GM23338 (cell line): ENCODE data around the gene SNX32. TPM values are rescaled to one million over a fixed set of nuclear protein-coding genes. Genes with fewer than 3 reads are reported as not detected.

Source experiments
- ATAC-seq: fragments of 200-7000 bp; cut with Tn5 transposase; 3 replicates; pipeline ENCODE4 v1.9.1; 2020
- DNase-seq: peaks from one replicate; pipeline ENCODE4 v3.0.0-alpha.2; 2015; ENCODE audit warnings: low spot score
- H2AFZ ChIP-seq: fragments of 200-600 bp; sonication (generic); 2 replicates; pipeline ENCODE4 v1.8.0; 2016; ENCODE audit warnings: antibody characterized with exemption, mild to moderate bottlenecking, moderate library complexity
- H3F3A ChIP-seq: fragments of 200-600 bp; sonication (generic); replicated peaks from 2 replicates; pipeline ENCODE4 v1.8.0; 2017; ENCODE audit warnings: antibody characterized with exemption, mixed run types, low read depth
- H3K27ac ChIP-seq: fragments of 200-600 bp; sonication (generic); 2 replicates; pipeline ENCODE4 v1.6.1; 2016; ENCODE audit warnings: low read depth
- H3K27me3 ChIP-seq: fragments of 200-600 bp; sonication (generic); 2 replicates; pipeline ENCODE4 v1.8.0; 2016; ENCODE audit warnings: mild to moderate bottlenecking, mixed run types, moderate library complexity; ENCODE audit not compliant: insufficient read depth
- H3K36me3 ChIP-seq: fragments of 200-600 bp; sonication (generic); 2 replicates; pipeline ENCODE4 v1.8.0; 2016; ENCODE audit warnings: mild to moderate bottlenecking; ENCODE audit not compliant: insufficient read depth
- H3K4me1 ChIP-seq: fragments of 200-600 bp; sonication (generic); 2 replicates; pipeline ENCODE4 v1.8.0; 2016; ENCODE audit warnings: mild to moderate bottlenecking, moderate library complexity; ENCODE audit not compliant: insufficient read depth
- H3K4me2 ChIP-seq: fragments of 200-600 bp; sonication (generic); 2 replicates; pipeline ENCODE4 v1.7.1; 2017; ENCODE audit warnings: mixed run types
- H3K4me3 ChIP-seq: fragments of 200-600 bp; sonication (generic); 2 replicates; pipeline ENCODE4 v1.6.1; 2016; ENCODE audit warnings: mixed run types
- H3K79me2 ChIP-seq: fragments of 200-600 bp; sonication (generic); replicated peaks from 2 replicates; pipeline ENCODE4 v1.8.0; 2017; ENCODE audit warnings: mild to moderate bottlenecking; ENCODE audit not compliant: insufficient read depth
- H3K9me2 ChIP-seq: fragments of 200-600 bp; sonication (generic); 2 replicates; pipeline ENCODE4 v1.8.0; 2017; ENCODE audit not compliant: insufficient read depth
- H4K20me1 ChIP-seq: fragments of 200-600 bp; sonication (generic); replicated peaks from 2 replicates; pipeline ENCODE4 v1.8.0; 2017; ENCODE audit warnings: mild to moderate bottlenecking; ENCODE audit not compliant: insufficient read depth
- H3K27ac Mint-ChIP-seq: 2 replicates; pipeline ENCODE4 v1.8.0; 2020; ENCODE audit warnings: inconsistent platforms, mild to moderate bottlenecking, moderate library complexity, mixed read lengths
- H3K27me3 Mint-ChIP-seq: 3 replicates; pipeline ENCODE4 v1.8.0; 2022; ENCODE audit warnings: low read depth, mild to moderate bottlenecking, moderate library complexity, mixed read lengths, inconsistent platforms; ENCODE audit not compliant: insufficient read depth, poor library complexity
- H3K36me3 Mint-ChIP-seq: 3 replicates; pipeline ENCODE4 v1.8.0; 2021; ENCODE audit warnings: low read depth, mild to moderate bottlenecking, inconsistent platforms, moderate library complexity, mixed read lengths
- H3K4me1 Mint-ChIP-seq: 3 replicates; pipeline ENCODE4 v1.8.0; 2020; ENCODE audit warnings: mild to moderate bottlenecking, inconsistent platforms, mixed read lengths
- H3K4me3 Mint-ChIP-seq: 3 replicates; pipeline ENCODE4 v1.8.0; 2021; ENCODE audit warnings: moderate library complexity, mild to moderate bottlenecking, inconsistent platforms, mixed read lengths
- H3K9me3 Mint-ChIP-seq: 3 replicates; pipeline ENCODE4 v1.8.0; 2020; ENCODE audit warnings: moderate library complexity, mild to moderate bottlenecking, inconsistent platforms, mixed read lengths
- CREB1 ChIP-seq: fragments of 250-450 bp; sonication (Bioruptor Pico); IDR thresholded peaks from 2 replicates; pipeline ENCODE4 v1.5.0; 2020; ENCODE audit warnings: low read depth, mild to moderate bottlenecking, moderate library complexity
- EZH2 ChIP-seq: fragments of 200-600 bp; sonication (generic); IDR thresholded peaks from one replicate; pipeline ENCODE4 v1.8.0; 2017; ENCODE audit warnings: antibody characterized with exemption, mild to moderate bottlenecking, low read depth; ENCODE audit not compliant: unreplicated experiment
- JUNB ChIP-seq: IDR thresholded peaks from one replicate; pipeline ENCODE4 v1.6.1; 2016; ENCODE audit warnings: antibody characterized with exemption; ENCODE audit not compliant: unreplicated experiment
- NANOG ChIP-seq: IDR thresholded peaks from 2 replicates; pipeline ENCODE4 v1.6.1; 2016; ENCODE audit warnings: antibody characterized with exemption, borderline replicate concordance
- POLR2AphosphoS5 ChIP-seq: IDR thresholded peaks from 2 replicates; pipeline ENCODE4 v1.6.1; 2016; ENCODE audit warnings: antibody characterized with exemption, low read depth
- STAT1 ChIP-seq: IDR thresholded peaks from one replicate; pipeline ENCODE4 v1.6.1; 2016; ENCODE audit warnings: antibody characterized with exemption; ENCODE audit not compliant: unreplicated experiment
- ZNF331 ChIP-seq: fragments of 250-450 bp; sonication (Bioruptor Pico); IDR thresholded peaks from 2 replicates; pipeline ENCODE4 v1.5.0; 2020; ENCODE audit warnings: low read depth, mild to moderate bottlenecking, moderate library complexity
- long read RNA-seq: library from polyadenylated mRNA; unstranded; transcript quantifications from one replicate; pipeline ENCODE4 v2.0.0, GENCODE V29; 2020; ENCODE audit not compliant: unreplicated experiment
- polyA plus RNA-seq: library from polyadenylated mRNA; unstranded; fragments of >200 nt; fragmentation: Nextera tagmentation; extraction: Ambion mirVana; gene quantifications from 2 replicates; pipeline ENCODE4 v1.2.1, GENCODE V29; 2016
- total RNA-seq: library from RNA; depleted of rRNA; stranded (reverse); fragments of >200 nt; shearing (Covaris generic); gene quantifications from 2 replicates; pipeline ENCODE4 v1.2.3, GENCODE V29; 2014; rRNA removed
- TF ChIP-seq, protein P1 (sequence below), 2 experiments: fragments of 200-600 bp in 1 of 2; sonication (generic) in 1 of 2; conservative IDR thresholded peaks; 2 replicates each; pipeline versions ENCODE4 v1.5.1 to v1.6.1; 2016 to 2017; ENCODE audit warnings: antibody characterized with exemption in 2 of 2, low read depth in 2 of 2, mild to moderate bottlenecking in 2 of 2, moderate library complexity in 1 of 2

SNX32 gene
- 0.49 TPM in 1 of 2 replicates, not detected in the other for total RNA-seq
- polyA plus RNA-seq = 1.2 and 2.4 TPM in 2 replicates
- long read RNA-seq, partial matches to known transcripts = 0 of 1 reads
- long read RNA-seq, other reads (novel, unspliced or antisense) = 1 of 1 reads

DNA sequence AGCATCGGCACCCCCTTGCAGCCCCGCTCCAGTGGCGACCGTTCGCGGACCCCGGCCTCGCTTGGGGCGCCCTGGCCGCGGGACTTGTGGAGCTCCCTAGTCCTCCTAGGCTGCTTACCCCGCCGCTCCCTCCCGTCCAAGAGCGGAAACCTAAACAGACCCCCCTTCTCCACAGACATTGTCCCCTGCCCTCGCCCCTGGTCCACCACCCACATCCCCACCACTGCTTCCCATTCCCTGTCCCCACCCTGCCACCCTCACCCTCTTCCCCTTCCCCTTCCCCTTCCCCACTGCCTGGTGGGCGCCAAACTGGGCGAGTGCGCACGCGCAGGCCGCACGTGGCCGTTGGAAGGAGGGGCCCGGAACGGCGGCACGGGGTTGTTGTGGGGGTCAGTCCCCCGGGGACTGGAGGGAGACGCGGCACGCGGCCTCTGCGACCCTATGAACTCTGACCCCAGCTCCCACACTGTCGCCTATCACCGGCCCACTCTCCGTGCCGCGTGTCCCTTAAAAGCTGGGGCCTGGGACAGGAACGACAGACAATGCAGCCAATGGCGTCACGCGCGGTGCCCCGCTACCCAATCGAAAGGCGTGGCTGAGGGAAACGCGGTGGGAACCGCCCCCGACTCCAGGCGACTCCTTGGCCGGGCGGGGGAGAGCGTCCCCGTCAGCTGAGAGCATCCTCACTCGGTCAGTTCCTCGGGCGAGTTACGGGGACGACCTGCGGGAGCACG is at the start of gene SNX32:
SNX32 (plus strand) TSS at position 667 of the 734 bp plus-strand sequence. CDS start 103 bp downstream, outside the sequence.
- Mint-ChIP-seq H3K4me3 (no peak within 1 kb of the TSS; the same call in 2 of the 3 replicates), H3K27me3 (peaks cover 23% of the 10 kb centered on the region), H3K36me3 (no peaks in the 10 kb centered on the region), H3K27ac (no peak within 1 kb of the TSS), H3K4me1 (peaks cover 11% of the 10 kb centered on the region), H3K9me3 (no peaks in the 10 kb centered on the region)
- no peak within 1 kb of the TSS for H3K27ac ChIP-seq
- H3F3A ChIP-seq = 0 out of 2 replicates have a peak, but pooled peaks cover 3% of the 10 kb centered on the region
- H3K36me3 ChIP-seq = no peaks in the 10 kb centered on the region
- ATAC-seq = peak; percentile 97
- 0 out of 2 replicates have a peak, but pooled peaks cover 4% of the 10 kb centered on the region for H3K79me2 ChIP-seq
- peak within 1 kb of the TSS; percentile 97 for H2AFZ ChIP-seq
- no peaks in the 10 kb centered on the region for H4K20me1 ChIP-seq
- no peak for TF ChIP-seq STAT1
- TF ChIP-seq ZNF331 = no peak
- TF ChIP-seq, protein P1, sequence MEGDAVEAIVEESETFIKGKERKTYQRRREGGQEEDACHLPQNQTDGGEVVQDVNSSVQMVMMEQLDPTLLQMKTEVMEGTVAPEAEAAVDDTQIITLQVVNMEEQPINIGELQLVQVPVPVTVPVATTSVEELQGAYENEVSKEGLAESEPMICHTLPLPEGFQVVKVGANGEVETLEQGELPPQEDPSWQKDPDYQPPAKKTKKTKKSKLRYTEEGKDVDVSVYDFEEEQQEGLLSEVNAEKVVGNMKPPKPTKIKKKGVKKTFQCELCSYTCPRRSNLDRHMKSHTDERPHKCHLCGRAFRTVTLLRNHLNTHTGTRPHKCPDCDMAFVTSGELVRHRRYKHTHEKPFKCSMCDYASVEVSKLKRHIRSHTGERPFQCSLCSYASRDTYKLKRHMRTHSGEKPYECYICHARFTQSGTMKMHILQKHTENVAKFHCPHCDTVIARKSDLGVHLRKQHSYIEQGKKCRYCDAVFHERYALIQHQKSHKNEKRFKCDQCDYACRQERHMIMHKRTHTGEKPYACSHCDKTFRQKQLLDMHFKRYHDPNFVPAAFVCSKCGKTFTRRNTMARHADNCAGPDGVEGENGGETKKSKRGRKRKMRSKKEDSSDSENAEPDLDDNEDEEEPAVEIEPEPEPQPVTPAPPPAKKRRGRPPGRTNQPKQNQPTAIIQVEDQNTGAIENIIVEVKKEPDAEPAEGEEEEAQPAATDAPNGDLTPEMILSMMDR (conservative IDR thresholded peaks at IDR 0.05; ENCODE audit: low read depth in 2 of 2) = no peak
- TF ChIP-seq NANOG = no peak
- TF ChIP-seq JUNB = no peak
- peak; percentile 79 for TF ChIP-seq POLR2AphosphoS5
- peak; percentile 83 for TF ChIP-seq CREB1 (CRISPR knock-in tag)
- H3K9me2 ChIP-seq = peaks cover 6% of the 10 kb centered on the region; the same call in 1 of the 2 replicates
- peak within 1 kb of the TSS; percentile 96 for H3K4me2 ChIP-seq
- peak; percentile 98 for DNase-seq
- peaks cover 10% of the 10 kb centered on the region for H3K27me3 ChIP-seq
- peak within 1 kb of the TSS; percentile 76 for H3K4me3 ChIP-seq
- H3K4me1 ChIP-seq = peaks cover 5% of the 10 kb centered on the region; the same call in 1 of the 2 replicates

DNA sequence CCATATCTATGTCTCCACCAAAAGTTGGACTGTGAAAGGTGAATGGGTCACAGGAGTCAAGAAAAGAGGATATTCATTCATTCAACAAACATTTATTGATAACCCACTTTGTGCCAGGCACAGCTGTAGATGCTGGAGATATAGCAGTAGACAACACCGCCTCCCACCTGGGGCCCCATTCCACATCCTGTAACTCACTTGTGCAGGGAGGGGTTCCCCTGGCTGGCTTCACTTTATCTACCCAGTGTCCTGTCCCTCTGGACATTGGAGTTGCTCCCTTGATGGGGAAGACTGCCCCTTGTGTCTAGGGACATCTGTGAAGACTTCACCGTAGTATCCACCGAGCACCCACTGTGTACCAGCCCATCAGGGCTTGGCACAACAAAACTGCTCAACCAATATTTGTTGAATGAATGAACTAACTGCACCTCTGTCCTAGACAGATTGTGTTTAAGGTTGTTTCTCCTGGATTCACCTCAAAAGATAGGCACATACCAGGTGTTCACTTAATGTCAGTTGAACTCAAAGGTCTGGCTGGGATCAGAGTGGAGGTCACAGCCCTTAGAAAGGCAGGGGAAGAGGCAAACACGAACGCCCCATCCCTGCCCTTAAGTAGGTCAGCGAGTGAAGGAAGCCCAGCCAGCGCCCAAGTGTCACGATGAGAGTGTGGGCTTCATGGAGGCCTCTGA is 48.3 kb upstream of the SNX32 start:
- Histone ChIP-seq H3K27me3 (peaks cover 75% of the 10 kb centered on the region), H2AFZ (no peak overlapping the region; the same call in 1 of the 2 replicates), H3K79me2 (no peaks in the 10 kb centered on the region; the same call in 1 of the 2 replicates), H3K4me3 (peak overlapping the region; percentile 63), H3K27ac (no peak overlapping the region), H3K4me1 (peaks cover 27% of the 10 kb centered on the region), H3K36me3 (no peaks in the 10 kb centered on the region), H3K9me2 (0 out of 2 replicates have a peak, but pooled peaks cover 2% of the 10 kb centered on the region), H3F3A (0 out of 2 replicates have a peak, but pooled peaks cover 5% of the 10 kb centered on the region), H3K4me2 (peak overlapping the region; percentile 79), H4K20me1 (no peaks in the 10 kb centered on the region)
- ATAC-seq (no peak), DNase-seq (no peak)
- Mint-ChIP-seq H3K4me3 (peak overlapping the region; percentile 61), H3K27me3 (peaks cover 61% of the 10 kb centered on the region), H3K4me1 (peaks cover 38% of the 10 kb centered on the region), H3K36me3 (no peaks in the 10 kb centered on the region; the same call in 2 of the 3 replicates), H3K27ac (no peak overlapping the region), H3K9me3 (no peaks in the 10 kb centered on the region; the same call in 2 of the 3 replicates)
- TF ChIP-seq EZH2 (peak; percentile 16), JUNB (no peak)
